Hepatocyte (in vitro differentiated cells): ENCODE results near the gene HS1BP3.

Experiments
- EZH2phosphoT487 ChIP-seq: fragments of 200-600 bp; sonication (generic); IDR thresholded peaks from one replicate; pipeline ENCODE4 v1.6.1; 2018; ENCODE audit warnings: antibody characterized with exemption, mild to moderate bottlenecking, low read depth, moderate library complexity; ENCODE audit not compliant: unreplicated experiment, severe bottlenecking
- TF ChIP-seq, protein P1 (sequence below): fragments of 200-600 bp; sonication (generic); IDR thresholded peaks from 2 replicates; pipeline ENCODE4 v1.5.1; 2016; ENCODE audit warnings: antibody characterized with exemption, mild to moderate bottlenecking; ENCODE audit not compliant: poor library complexity

DNA sequence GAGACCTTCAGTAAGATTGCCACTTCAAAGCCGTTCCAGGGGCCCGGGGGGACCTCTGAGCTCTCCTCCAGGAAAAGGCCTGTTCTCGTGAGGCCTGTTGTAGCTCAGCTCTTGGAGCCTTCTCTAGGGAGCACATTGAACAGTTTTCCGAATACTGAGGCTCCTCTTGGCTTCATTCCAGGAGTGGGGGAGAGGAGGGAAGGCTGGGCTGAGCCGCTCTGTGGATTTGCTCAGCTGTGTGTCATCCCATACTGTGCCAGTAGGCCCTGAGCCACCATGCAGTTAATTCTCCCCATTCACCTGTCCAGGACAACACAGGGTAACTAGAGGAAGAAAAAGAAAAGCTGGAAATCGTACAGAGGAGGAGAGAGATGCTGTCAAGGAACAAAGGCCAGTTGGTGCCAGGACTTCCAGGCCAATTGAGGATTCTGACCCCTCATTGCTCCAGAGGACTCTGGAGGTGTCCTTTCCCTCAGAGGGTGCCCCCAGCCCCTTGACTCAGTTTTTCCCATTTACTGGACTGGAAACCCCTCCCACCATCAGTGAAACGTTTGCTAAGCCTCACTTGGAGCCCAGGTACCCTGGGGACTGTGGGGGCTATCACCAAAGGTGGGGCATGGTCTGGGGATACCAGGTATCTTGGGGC, 41.4 kb downstream of the HS1BP3 start:
- TF ChIP-seq, protein P1, sequence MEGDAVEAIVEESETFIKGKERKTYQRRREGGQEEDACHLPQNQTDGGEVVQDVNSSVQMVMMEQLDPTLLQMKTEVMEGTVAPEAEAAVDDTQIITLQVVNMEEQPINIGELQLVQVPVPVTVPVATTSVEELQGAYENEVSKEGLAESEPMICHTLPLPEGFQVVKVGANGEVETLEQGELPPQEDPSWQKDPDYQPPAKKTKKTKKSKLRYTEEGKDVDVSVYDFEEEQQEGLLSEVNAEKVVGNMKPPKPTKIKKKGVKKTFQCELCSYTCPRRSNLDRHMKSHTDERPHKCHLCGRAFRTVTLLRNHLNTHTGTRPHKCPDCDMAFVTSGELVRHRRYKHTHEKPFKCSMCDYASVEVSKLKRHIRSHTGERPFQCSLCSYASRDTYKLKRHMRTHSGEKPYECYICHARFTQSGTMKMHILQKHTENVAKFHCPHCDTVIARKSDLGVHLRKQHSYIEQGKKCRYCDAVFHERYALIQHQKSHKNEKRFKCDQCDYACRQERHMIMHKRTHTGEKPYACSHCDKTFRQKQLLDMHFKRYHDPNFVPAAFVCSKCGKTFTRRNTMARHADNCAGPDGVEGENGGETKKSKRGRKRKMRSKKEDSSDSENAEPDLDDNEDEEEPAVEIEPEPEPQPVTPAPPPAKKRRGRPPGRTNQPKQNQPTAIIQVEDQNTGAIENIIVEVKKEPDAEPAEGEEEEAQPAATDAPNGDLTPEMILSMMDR: no peak
- no peak for TF ChIP-seq EZH2phosphoT487
